HG02642 (cell line): Measurements from ENCODE around the gene SEC24C.
"Not testable (repeated sequence)": the region's sequence is repeated elsewhere in the genome, so short reads cannot be mapped to it uniquely, and the experiment has no call there.

ENCODE experiments used
- ATAC-seq: cut with Tn5 transposase; IDR thresholded peaks from one replicate; pipeline ENCODE4 v1.9.1; 2021; ENCODE audit warnings: mild to moderate bottlenecking; ENCODE audit not compliant: unreplicated experiment, poor library complexity

The SEC24C gene

DNA sequence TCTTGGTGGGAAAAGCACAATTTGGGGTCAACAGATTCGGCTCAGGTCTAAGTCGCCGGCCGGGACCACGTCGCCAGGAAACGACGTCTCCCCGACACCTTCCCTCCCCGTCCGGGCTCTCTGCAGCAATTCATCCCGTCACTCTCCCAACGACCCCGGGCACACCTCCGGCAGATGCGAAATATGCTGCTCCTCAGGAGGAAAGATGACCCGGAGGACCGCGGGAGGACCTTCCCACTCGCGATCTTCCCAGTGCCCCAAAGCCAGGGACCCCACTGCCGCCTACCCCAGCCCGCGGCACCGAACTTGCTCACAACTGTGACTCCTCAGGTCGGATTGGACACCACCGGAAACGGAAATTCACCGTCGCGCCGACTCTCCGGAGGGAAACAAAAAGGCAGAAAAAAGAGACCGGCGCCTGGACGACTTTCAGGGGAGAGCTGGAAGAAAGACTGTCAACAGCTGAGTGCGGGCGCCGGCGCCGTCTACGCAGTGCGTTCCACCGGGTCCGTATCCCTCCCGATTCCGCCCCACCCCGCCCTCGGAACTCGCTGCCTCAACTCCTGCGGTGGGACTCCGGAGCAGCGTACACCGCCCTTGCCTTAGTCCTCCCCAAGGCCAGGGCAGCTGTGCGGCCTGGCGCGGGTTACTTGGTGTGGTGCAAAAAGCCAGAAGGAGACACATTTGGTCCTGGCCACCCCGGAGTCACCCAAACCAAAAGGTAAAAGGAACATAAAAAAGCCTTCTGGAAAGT is 13.8 kb upstream of the SEC24C start:
- ATAC-seq, result peak; percentile 91

DNA sequence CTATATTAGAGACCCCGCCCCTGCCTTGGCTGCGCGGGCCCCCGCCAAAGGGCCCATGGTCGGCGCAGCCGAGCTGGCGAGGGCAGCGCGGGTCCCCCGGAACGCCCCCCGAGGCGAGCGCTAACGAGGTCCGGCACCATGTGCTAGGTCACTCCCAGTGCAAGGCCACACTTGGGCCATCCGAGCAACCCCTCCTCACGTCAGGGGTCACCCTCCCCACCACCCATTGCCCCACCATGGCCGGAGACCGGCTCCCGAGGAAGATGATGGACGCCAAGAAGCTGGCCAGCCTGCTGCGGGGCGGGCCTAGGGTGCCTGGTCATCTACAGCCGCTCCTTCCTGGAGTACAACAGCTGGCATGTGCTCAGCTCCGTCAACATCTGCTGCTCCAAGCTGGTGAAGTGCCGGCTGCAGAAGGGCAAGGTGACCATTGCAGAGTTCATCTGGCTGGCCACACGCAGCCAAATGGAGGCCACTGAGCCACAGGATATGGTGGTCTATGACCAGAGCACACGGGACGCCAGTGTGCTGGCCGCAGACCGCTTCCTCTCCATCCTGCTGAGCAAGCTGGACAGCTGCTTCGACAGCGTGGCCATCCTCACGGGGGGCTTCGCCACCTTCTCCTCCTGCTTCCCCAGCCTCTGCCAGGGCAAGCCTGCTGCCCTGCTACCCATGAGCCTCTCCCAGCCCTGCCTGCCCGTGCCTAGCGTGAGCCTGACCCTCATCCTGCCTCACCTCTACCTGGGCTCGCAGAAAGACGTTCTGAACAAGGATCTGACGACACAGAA is 12.4 kb upstream of the SEC24C start:
- no peak for ATAC-seq

DNA sequence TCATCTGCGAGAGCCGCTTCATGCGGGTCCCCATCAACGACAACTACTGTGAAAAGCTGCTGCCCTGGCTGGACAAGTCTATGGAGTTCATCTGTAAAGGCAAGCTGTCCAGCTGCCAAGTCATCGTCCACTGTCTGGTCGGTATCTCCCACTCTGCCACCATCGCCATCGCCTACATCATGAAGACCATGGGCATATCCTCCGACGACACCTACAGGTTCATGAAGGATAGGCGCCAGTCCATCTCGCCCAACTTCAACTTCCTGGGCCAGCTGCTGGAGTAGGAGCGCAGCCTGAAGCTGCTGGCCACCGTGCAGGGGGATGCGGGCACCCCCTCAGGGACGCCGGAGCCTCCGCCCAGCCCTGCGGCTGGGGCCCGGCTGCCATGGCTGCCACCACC is 11.7 kb upstream of the SEC24C start:
- no peak for ATAC-seq

GRCh38 chr10:73732931-73733623 is 11.1 kb upstream of the SEC24C start:
- ATAC-seq, result no peak

GRCh38 chr10:73734028-73734720 is 10.0 kb upstream of the SEC24C start:
- ATAC-seq, result no peak

GRCh38 chr10:73734796-73735305 is 9.3 kb upstream of the SEC24C start:
- ATAC-seq, result no peak

DNA sequence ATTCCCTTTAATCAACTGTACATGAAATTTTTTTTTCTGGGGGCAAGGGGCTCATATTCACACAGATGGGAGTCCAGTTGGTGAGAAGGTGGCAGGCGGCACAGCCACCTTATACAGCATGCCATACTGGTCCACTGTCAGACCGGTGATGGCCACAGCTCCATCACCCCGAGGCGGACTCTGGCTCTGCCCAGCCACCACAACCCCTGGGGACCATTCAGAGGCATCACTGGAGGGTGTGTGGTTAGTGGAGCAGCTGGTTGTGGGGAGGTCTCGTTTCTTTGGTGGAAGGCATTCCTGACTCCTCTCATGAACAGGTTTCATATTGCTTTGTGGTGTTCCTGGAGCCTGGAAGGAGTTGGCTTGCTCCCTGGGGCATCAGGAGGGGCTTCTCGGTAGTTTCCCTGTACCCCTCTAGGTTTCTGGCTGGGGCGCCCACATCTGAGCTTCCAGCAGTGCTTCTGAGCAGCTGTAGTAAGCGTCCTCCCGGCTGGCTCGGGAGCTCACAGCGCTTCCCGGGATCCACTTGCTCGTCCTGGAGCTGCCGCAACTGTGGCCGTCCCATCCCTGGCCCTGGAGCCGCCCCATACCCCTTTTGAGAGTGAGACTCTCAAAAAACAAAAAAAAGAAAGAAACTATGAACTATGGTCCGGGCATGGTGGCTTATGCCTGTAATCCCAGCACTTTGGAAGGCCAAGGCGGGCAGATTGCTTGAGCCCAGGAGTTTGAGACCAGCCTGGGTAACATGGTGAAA is 3.5 kb upstream of the SEC24C start:
- not testable (repeated sequence) for ATAC-seq

GRCh38 chr10:73742454-73742734 is 1.8 kb upstream of the SEC24C start:
- no peak for ATAC-seq

DNA sequence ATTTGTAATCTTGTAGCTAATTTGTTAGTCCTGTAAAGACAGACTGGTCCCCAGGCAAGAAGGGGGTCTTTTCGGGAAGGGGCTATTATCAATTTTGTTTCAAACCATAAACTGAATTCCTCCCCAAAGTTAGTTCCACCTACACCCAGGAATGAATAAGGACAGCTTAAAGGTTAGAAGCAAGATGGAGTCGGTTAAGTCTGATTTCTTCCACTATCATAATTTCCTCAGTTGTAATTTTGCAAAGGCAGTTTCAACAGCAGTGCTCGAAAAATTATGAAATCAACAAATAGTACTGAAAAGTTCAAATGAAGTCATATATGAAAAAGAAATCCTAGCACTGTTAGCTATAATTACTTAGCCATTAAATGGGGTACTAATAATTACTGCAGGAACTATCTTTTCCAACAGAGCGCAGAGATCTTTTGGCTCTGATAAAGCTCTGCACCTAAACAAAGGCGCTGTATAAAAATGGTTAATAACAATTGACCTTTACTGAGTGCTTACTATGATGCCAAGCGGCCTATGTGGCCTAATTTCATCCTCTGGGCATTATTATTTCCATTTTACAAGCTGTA is 756 bp upstream of the SEC24C start:
- no peak for ATAC-seq

DNA sequence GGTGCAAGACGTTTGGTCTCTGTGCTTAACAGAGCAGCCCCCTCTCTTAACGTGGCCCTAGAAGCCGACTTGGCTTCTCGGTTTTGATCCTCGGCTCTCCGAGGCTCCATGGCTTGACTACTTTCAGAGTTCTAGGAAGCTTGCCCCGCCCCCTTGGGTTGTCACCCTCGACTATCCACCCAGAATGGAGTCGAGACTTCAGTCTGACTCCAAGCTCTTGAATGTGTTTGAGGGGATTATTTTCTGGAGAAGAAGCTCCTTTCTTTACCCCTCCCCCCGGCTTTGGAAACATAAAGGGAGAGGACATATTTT is 448 bp downstream of the SEC24C start:
- peak; percentile 35 for ATAC-seq

DNA sequence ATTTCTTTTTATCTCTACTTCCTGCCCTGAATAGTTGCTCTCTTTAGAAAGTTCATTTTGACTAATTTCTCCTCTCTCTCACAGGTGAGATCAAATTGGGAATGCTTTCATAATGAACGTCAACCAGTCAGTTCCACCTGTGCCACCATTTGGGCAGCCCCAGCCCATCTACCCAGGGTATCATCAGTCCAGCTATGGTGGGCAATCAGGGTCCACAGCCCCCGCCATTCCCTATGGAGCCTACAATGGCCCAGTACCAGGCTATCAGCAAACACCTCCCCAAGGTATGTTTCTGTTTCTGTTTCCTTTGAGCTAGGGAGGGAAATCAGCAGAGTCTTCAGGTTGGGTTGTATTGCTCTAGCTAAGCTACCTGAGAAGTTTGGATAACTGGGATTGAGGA is 2.5 kb downstream of the SEC24C start:
- no peak for ATAC-seq

DNA sequence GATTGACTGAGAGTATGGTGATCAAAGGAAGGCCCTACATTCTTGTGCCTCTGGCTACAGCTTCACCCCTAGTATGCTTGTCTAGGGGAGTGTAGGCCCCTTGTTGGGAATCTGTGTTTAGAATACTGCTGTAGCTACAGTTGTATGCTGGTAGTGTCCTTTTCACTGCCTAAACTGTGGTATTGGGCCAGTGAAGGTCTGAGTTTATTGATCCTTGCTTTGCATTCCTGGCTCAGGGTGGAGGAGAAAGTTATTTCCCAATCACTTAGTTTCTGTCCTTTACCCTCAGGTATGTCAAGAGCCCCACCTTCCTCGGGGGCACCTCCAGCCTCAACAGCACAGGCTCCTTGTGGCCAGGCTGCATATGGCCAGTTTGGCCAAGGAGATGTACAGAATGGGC is 6.6 kb downstream of the SEC24C start:
- ATAC-seq, result no peak

DNA sequence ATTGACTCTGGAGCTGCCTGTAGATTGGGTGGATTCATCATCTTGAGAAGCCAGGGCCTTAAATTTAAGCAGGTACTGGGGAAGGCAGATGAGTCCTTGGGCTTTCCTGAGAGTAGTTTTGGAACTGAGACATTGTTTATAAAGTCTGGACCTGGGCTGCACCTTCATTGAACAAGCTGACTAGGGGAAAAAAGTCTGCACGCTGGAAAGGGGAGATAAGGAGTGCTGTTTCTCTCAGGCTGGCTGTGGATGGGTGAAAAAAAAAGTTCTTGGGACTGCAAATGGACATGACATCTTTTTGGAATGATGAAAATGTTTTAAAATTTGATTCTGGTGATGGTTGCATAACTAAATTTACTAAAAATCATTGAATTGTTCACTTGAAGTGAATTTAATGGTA is 12.0 kb downstream of the SEC24C start:
- no peak for ATAC-seq

- no peak for ATAC-seq
These were observed 14.7 kb downstream of the SEC24C start for GRCh38 chr10:73758704-73759511.

DNA sequence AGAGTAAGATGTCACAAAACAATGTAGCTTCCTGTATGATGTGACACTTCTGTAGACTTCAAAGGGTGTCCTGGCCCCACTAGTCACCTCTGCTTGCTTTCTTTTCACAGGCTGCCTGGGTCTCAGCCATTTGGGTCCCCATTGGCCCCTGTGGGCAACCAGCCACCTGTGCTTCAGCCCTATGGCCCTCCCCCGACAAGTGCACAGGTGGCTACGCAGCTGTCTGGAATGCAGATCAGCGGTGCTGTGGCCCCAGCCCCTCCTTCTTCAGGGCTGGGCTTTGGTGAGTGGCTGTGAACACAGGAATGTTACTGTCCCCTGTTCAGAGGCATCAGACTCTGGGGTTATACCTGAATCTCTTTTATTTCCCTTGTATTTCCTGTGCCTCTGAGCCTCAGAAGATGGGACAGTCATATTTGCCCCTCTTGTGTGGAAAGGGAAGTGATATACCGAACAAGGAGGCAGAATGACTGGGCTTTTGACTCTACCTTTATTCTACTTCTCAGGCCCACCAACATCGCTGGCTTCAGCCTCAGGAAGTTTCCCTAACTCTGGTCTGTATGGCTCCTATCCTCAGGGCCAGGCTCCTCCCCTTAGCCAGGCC is 15.4 kb downstream of the SEC24C start:
- no peak for ATAC-seq

DNA sequence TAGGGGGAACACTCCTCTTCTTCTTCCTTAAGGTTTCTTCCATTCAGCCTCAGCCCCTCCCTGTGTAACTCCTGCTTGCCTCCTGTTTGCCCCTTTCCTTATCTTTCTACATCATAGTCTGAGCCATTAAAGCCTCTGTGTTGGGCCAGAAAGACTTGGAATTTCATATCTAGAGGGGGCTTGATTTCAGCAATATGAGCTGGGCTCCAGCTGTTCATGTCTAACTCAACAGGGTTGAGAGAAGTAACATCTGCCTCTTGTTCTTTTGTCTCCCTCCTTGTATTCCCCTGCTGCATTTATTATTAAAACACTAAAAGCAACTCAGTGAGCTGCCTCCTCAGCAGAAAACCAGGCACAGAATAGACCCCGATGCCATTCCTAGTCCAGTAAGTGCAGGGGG is 17.6 kb downstream of the SEC24C start:
- ATAC-seq, result no peak

DNA sequence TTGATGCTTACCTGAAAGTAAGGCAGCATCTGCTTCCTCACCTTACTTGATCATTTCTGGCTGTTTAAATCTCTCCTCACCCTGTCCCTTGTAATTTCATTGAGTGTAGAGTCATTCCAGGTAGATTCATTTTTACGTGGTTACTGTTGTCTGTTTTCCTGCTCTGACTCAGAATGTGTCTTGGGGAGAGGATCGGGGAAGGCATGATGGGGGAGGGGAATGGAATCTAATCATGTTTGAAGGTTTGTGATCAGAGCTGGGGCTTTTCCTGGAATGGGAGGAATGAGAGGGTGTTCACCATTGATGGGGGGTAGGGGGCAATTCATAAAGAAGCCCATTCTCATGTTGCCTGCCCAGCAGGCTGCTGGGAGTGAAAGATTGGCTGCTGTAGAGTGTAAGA is 18.7 kb downstream of the SEC24C start:
- no peak for ATAC-seq

GRCh38 chr10:73763343-73763742 is 19.2 kb downstream of the SEC24C start:
- no peak for ATAC-seq

DNA sequence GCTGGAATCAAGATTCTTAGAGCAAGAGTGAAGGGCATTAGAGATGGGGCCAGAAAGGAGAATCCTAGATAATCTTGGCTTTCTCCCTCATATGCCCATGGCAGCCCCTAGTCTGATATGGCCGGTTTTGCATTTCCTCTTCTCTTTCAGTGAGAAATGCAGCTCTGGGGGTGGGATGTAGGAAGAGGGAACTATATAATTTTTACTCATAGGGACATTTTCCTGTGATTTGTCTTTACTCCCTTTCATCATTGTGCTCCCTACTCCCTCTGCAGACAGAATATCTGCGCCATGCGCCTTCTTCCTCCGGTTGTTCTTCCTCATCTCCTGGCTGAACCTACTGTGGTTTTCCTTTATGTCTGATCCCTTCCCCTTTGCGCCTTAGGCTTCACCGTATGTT is 20.9 kb downstream of the SEC24C start:
- ATAC-seq, result no peak
